GM23248 (cell line): Measurements from ENCODE around the gene CAMTA1. TPM values are rescaled to one million over a fixed set of nuclear protein-coding genes. Genes with fewer than 3 reads are reported as not detected.

ENCODE experiments used
- DNase-seq: peaks from one replicate; pipeline ENCODE4 v3.0.0-alpha.2; 2015
- H2AFZ ChIP-seq: fragments of 200-600 bp; sonication (generic); 2 replicates; pipeline ENCODE4 v1.6.1; 2016; ENCODE audit warnings: antibody characterized with exemption
- H3F3A ChIP-seq: fragments of 200-600 bp; sonication (generic); 2 replicates; pipeline ENCODE4 v1.6.1; 2016; ENCODE audit warnings: mild to moderate bottlenecking, antibody characterized with exemption, mixed run types; ENCODE audit not compliant: insufficient read depth
- H3K27ac ChIP-seq: fragments of 200-600 bp; sonication (generic); 2 replicates; pipeline ENCODE4 v1.5.1; 2016; ENCODE audit warnings: mild to moderate bottlenecking
- H3K27me3 ChIP-seq: fragments of 200-600 bp; sonication (generic); replicated peaks from 2 replicates; pipeline ENCODE4 v1.6.1; 2016; ENCODE audit warnings: mild to moderate bottlenecking; ENCODE audit not compliant: insufficient read depth
- H3K36me3 ChIP-seq: fragments of 200-600 bp; sonication (generic); 2 replicates; pipeline ENCODE4 v1.6.1; 2016; ENCODE audit warnings: low read depth, mild to moderate bottlenecking
- H3K4me1 ChIP-seq: fragments of 200-600 bp; sonication (generic); 2 replicates; pipeline ENCODE4 v1.6.1; 2016; ENCODE audit warnings: mild to moderate bottlenecking; ENCODE audit not compliant: insufficient read depth
- H3K4me2 ChIP-seq: fragments of 200-600 bp; sonication (generic); one replicate; pipeline ENCODE4 v1.6.1; 2016; ENCODE audit warnings: mild to moderate bottlenecking; ENCODE audit not compliant: unreplicated experiment
- H3K4me3 ChIP-seq: fragments of 200-600 bp; sonication (generic); 2 replicates; pipeline ENCODE4 v1.5.1; 2016; ENCODE audit warnings: mild to moderate bottlenecking
- H3K79me2 ChIP-seq: fragments of 200-600 bp; sonication (generic); 2 replicates; pipeline ENCODE4 v1.6.1; 2016; ENCODE audit warnings: mild to moderate bottlenecking; ENCODE audit not compliant: insufficient read depth
- H3K9ac ChIP-seq: fragments of 200-600 bp; sonication (generic); 2 replicates; pipeline ENCODE4 v1.6.1; 2016; ENCODE audit warnings: mild to moderate bottlenecking
- H3K9me2 ChIP-seq: fragments of 200-600 bp; sonication (generic); 2 replicates; pipeline ENCODE4 v1.6.1; 2016; ENCODE audit warnings: mixed run types, mild to moderate bottlenecking, moderate library complexity; ENCODE audit not compliant: insufficient read depth
- H3K9me3 ChIP-seq: fragments of 200-600 bp; sonication (generic); one replicate; pipeline ENCODE4 v1.6.1; 2017; ENCODE audit warnings: low read depth
- H4K20me1 ChIP-seq: fragments of 200-600 bp; sonication (generic); 2 replicates; pipeline ENCODE4 v1.6.0; 2016; ENCODE audit not compliant: insufficient read depth
- EZH2 ChIP-seq: fragments of 200-600 bp; sonication (generic); IDR thresholded peaks from 2 replicates; pipeline ENCODE4 v1.6.1; 2018; ENCODE audit warnings: antibody characterized with exemption, mild to moderate bottlenecking; ENCODE audit not compliant: insufficient read depth, poor library complexity, severe bottlenecking
- EZH2phosphoT487 ChIP-seq: fragments of 200-600 bp; sonication (generic); IDR thresholded peaks from 2 replicates; pipeline ENCODE4 v1.6.1; 2018; ENCODE audit warnings: antibody characterized with exemption, moderate library complexity, mild to moderate bottlenecking, low read depth; ENCODE audit not compliant: insufficient read depth
- WGBS, 2 experiments: methylation state at CpG; one replicate each; pipeline ENCODE4 v1.1.6; 2015 to 2017; ENCODE audit warnings: low lambda C conversion rate in 2 of 2, low coverage in 1 of 2; ENCODE audit errors: missing lambda C conversion rate in 2 of 2; 5-methylcytosine and 5-hydroxymethylcytosine counted together
- in situ Hi-C: fragments of 300-500 bp; cut with MboI; formaldehyde crosslinking; loops from 2 replicates; pipeline ENCODE4 v1.15.0; 2020
- polyA plus RNA-seq: library from polyadenylated mRNA; unstranded; fragments of >200 nt; fragmentation: Nextera tagmentation; extraction: Ambion mirVana; gene quantifications from 2 replicates; pipeline ENCODE4 v1.2.1, GENCODE V29; 2016
- total RNA-seq: library from RNA; depleted of rRNA; stranded (reverse); fragments of >200 nt; shearing (Covaris generic); gene quantifications from 2 replicates; pipeline ENCODE4 v1.2.3, GENCODE V29; 2014

Gene CAMTA1
- total and polyA plus RNA-seq, 2 experiments from 2014 or later: 50.1 to 165 TPM

- Histone ChIP-seq H3K9me3 (peaks cover 4% of the 10 kb centered on the region), H3K36me3 (no peaks in the 10 kb centered on the region), H2AFZ (no peak overlapping the region), H3K79me2 (no peaks in the 10 kb centered on the region), H3K27ac (no peak overlapping the region), H3K9ac (no peak overlapping the region), H3K4me2 (no peak overlapping the region), H3K4me3 (no peak overlapping the region), H4K20me1 (no peaks in the 10 kb centered on the region), H3K27me3 (peaks cover 11% of the 10 kb centered on the region; the same call in 1 of the 2 replicates), H3F3A (no peaks in the 10 kb centered on the region), H3K4me1 (no peaks in the 10 kb centered on the region), H3K9me2 (no peaks in the 10 kb centered on the region)
- 15 to 16% methylated on average over 27 of the region's 27 CpGs for WGBS, 2 experiments
- DNase-seq: peak; percentile 38
- TF ChIP-seq EZH2phosphoT487: no peak
- no peak for TF ChIP-seq EZH2
- in situ Hi-C loops: no loop called here
These were observed 414.0 kb downstream of the CAMTA1 start for GRCh38 chr1:7199077-7199779.

GRCh38 chr1:7207875-7208646, 422.8 kb downstream of the CAMTA1 start:
- Histone ChIP-seq H3K9me3 (no peaks in the 10 kb centered on the region), H3K9me2 (no peaks in the 10 kb centered on the region), H3K36me3 (no peaks in the 10 kb centered on the region), H3K4me3 (no peak overlapping the region), H3K9ac (no peak overlapping the region), H3K4me1 (no peaks in the 10 kb centered on the region), H3K27me3 (no peaks in the 10 kb centered on the region), H3K79me2 (no peaks in the 10 kb centered on the region), H4K20me1 (no peaks in the 10 kb centered on the region), H3F3A (no peaks in the 10 kb centered on the region), H3K4me2 (no peak overlapping the region), H2AFZ (no peak overlapping the region), H3K27ac (no peak overlapping the region)
- in situ Hi-C loops: loop anchor here (25.0 kb wide), 1 partner anchor 421 kb away; the partner anchor contains the start of gene CAMTA1
- no peak for TF ChIP-seq EZH2phosphoT487
- no peak for TF ChIP-seq EZH2
- DNase-seq: peak; percentile 73
- 51 to 66% methylated on average over 6 of the region's 6 CpGs for WGBS, 2 experiments

GRCh38 chr1:7208647-7209180, 423.5 kb downstream of the CAMTA1 start:
- H3K27ac ChIP-seq: no peak overlapping the region
- H3K9ac ChIP-seq: no peak overlapping the region
- 62 to 68% methylated on average over 7 of the region's 7 CpGs for WGBS, 2 experiments
- H3F3A ChIP-seq: no peaks in the 10 kb centered on the region
- no peak for DNase-seq
- no peak for TF ChIP-seq EZH2phosphoT487
- no peak for TF ChIP-seq EZH2
- no peak overlapping the region for H3K4me3 ChIP-seq
- H3K9me2 ChIP-seq: no peaks in the 10 kb centered on the region
- H2AFZ ChIP-seq: no peak overlapping the region
- in situ Hi-C loops: loop anchor here (25.0 kb wide), 1 partner anchor 421 kb away; the partner anchor contains the start of gene CAMTA1
- no peaks in the 10 kb centered on the region for H3K27me3 ChIP-seq
- H4K20me1 ChIP-seq: no peaks in the 10 kb centered on the region
- no peak overlapping the region for H3K4me2 ChIP-seq
- no peaks in the 10 kb centered on the region for H3K36me3 ChIP-seq
- H3K9me3 ChIP-seq: no peaks in the 10 kb centered on the region
- no peaks in the 10 kb centered on the region for H3K4me1 ChIP-seq
- no peaks in the 10 kb centered on the region for H3K79me2 ChIP-seq

GRCh38 chr1:7209336-7209735, 424.1 kb downstream of the CAMTA1 start:
- Histone ChIP-seq H4K20me1 (no peaks in the 10 kb centered on the region), H3K27me3 (no peaks in the 10 kb centered on the region), H3K36me3 (no peaks in the 10 kb centered on the region), H3K9me3 (no peaks in the 10 kb centered on the region), H3K4me3 (no peak overlapping the region), H3K27ac (no peak overlapping the region), H3F3A (no peaks in the 10 kb centered on the region), H3K4me1 (no peaks in the 10 kb centered on the region), H3K9me2 (no peaks in the 10 kb centered on the region), H3K79me2 (no peaks in the 10 kb centered on the region), H3K9ac (no peak overlapping the region), H2AFZ (no peak overlapping the region), H3K4me2 (no peak overlapping the region)
- TF ChIP-seq EZH2phosphoT487 (no peak), EZH2 (no peak)
- no peak for DNase-seq
- in situ Hi-C loops: loop anchor here (25.0 kb wide), 1 partner anchor 422 kb away; the partner anchor contains the start of gene CAMTA1
- 15 to 20% methylated on average over 3 of the region's 3 CpGs for WGBS, 2 experiments
